Adrenal gland (tissue), 5 donors: Measurements from ENCODE around the gene TXNDC2.

Experiments
- POLR2A ChIP-seq, 2 donors: fragments of 450-650 bp; IDR thresholded peaks; one replicate each; pipeline ENCODE4 v1.6.1; 2017; ENCODE audit warnings: antibody characterized with exemption in 2 of 2, mild to moderate bottlenecking in 2 of 2, moderate library complexity in 1 of 2
- TF ChIP-seq, protein P1 (sequence below), 6 experiments: fragments of 450-650 bp in 4 of 6; fragments of 200-600 bp in 2 of 6; sonication (generic) in 1 of 6; IDR thresholded peaks; 1 replicate in 5 of 6; 2 replicates in 1 of 6; pipeline versions ENCODE4 v1.5.1 to v1.8.0; 2016 to 2021; ENCODE audit warnings: antibody characterized with exemption in 6 of 6, mild to moderate bottlenecking in 2 of 6, moderate library complexity in 1 of 6
- donor health status: DM: no; HTN: no; CAD: no.

DNA sequence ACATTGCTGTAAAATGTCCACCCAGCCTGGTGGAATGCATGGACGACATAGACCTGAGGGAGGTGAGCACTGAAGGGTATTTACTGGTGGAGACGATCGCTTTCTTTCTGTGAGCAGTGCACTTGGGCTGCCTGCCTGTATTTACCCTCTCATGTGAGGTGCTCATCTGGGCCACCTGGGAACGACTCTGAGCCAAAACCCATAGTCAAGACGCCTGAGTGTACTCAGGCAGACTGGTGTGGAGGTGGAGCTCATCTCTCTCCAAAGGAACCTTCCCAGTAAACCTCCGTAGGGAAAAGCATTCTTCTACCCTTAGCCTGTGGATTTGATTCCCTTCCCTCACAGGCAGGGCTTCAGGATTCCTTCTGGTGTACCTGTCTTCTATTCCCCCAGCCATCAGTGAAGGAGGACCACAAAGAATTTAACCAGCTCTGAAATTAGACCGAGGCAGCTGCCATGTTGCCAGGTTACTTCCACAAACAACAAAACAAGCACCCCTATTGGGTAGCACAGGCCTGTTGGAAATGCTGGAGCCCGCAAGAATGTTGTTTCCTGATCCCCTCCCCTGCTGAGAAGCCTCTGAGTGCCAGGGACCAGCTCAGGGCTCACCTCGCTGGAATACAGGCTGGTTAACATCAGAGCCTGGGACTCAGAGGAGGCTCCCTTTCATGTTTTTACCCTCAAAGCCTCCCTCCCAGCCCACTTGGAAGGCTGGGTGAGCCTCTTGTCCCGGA lies 47.5 kb upstream of the TXNDC2 start:
- TF ChIP-seq, protein P1, sequence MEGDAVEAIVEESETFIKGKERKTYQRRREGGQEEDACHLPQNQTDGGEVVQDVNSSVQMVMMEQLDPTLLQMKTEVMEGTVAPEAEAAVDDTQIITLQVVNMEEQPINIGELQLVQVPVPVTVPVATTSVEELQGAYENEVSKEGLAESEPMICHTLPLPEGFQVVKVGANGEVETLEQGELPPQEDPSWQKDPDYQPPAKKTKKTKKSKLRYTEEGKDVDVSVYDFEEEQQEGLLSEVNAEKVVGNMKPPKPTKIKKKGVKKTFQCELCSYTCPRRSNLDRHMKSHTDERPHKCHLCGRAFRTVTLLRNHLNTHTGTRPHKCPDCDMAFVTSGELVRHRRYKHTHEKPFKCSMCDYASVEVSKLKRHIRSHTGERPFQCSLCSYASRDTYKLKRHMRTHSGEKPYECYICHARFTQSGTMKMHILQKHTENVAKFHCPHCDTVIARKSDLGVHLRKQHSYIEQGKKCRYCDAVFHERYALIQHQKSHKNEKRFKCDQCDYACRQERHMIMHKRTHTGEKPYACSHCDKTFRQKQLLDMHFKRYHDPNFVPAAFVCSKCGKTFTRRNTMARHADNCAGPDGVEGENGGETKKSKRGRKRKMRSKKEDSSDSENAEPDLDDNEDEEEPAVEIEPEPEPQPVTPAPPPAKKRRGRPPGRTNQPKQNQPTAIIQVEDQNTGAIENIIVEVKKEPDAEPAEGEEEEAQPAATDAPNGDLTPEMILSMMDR (IDR thresholded peaks at IDR 0.05): no peak
- no peak for TF ChIP-seq POLR2A (IDR thresholded peaks at IDR 0.05)
